OCI-LY3 (cell line): ENCODE measurements around the gene STIM1.
A peak's percentile ranks its signal among the peaks of the same experiment; 100 is the strongest.

Experiments
- H2AFZ ChIP-seq: fragments of 200-600, 300-600 bp; shearing (Covaris generic); 2 replicates; pipeline ENCODE4 v1.6.0; 2014; ENCODE audit warnings: antibody characterized with exemption, low read depth, low read length
- H3K27ac ChIP-seq: fragments of 200-600, 300-600 bp; sonication (generic); 2 replicates; pipeline ENCODE4 v1.5.1; 2014; ENCODE audit warnings: mild to moderate bottlenecking, low read length, moderate library complexity, mixed read lengths
- H3K27me3 ChIP-seq: fragments of 200-600, 300-600 bp; sonication (generic); 2 replicates; pipeline ENCODE4 v1.6.1; 2014; ENCODE audit warnings: low read depth, low read length, mixed read lengths
- H3K36me3 ChIP-seq: fragments of 200-600, 300-600 bp; sonication (generic); replicated peaks from 2 replicates; pipeline ENCODE3; 2014; ENCODE audit warnings: low read depth, low read length, mixed read lengths
- H3K4me1 ChIP-seq: fragments of 300-600, 200-600 bp; sonication (generic); 2 replicates; pipeline ENCODE4 v1.6.1; 2014; ENCODE audit warnings: low read length, mixed read lengths
- H3K4me2 ChIP-seq: fragments of 200-600, 300-600 bp; sonication (generic); 2 replicates; pipeline ENCODE4 v1.6.1; 2014; ENCODE audit warnings: low read length, mixed read lengths
- H3K4me3 ChIP-seq: fragments of 300-600, 200-600 bp; sonication (generic); 2 replicates; pipeline ENCODE4 v1.5.1; 2014; ENCODE audit warnings: antibody characterized with exemption, mild to moderate bottlenecking, low read length, moderate library complexity
- H3K79me2 ChIP-seq: fragments of 300-600, 200-600 bp; shearing (Covaris generic); 2 replicates; pipeline ENCODE4 v1.6.1; 2014; ENCODE audit warnings: mild to moderate bottlenecking, low read length, mixed read lengths
- H3K9ac ChIP-seq: fragments of 300-600, 200-600 bp; shearing (Covaris generic); 2 replicates; pipeline ENCODE4 v1.6.0; 2014; ENCODE audit warnings: mild to moderate bottlenecking, low read length, moderate library complexity
- H3K9me3 ChIP-seq: fragments of 200-600, 300-600 bp; shearing (Covaris generic); 2 replicates; pipeline ENCODE4 v1.6.1; 2014; ENCODE audit warnings: low read length, mixed read lengths; ENCODE audit not compliant: insufficient read depth
- H4K20me1 ChIP-seq: fragments of 200-600, 300-600 bp; sonication (generic); 2 replicates; pipeline ENCODE4 v1.6.1; 2016; ENCODE audit warnings: low read length, mixed read lengths; ENCODE audit not compliant: insufficient read depth
- EZH2phosphoT487 ChIP-seq: fragments of 200-600 bp; shearing (Covaris generic); IDR thresholded peaks from 2 replicates; pipeline ENCODE4 v1.6.1; 2018; ENCODE audit warnings: antibody characterized with exemption, mixed run types, low read depth
- TF ChIP-seq, protein P1 (sequence below): fragments of 200-600, 300-600 bp; sonication (generic); IDR thresholded peaks from 2 replicates; pipeline ENCODE4 v1.5.1; 2014; ENCODE audit warnings: antibody characterized with exemption, low read length, low read depth

The STIM1 gene

DNA sequence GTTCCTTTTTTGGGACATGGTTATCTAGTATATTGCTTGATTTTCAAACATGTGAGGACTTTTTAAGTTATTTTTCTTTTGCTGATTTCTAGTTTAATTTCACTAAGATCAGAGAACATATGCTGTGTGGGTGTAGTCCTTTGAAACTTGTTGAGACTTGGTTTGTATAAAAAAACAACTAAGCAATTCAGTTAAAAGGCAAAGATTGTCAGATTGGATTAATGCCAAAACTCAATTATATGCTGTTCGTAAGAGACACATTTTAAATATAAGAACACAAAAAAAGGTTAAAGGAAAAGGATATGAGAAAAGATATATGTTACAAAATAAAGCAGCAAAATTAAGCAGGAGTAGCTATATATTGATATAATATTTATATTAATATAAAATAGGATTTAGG is 221.3 kb downstream of the STIM1 start:
- Histone ChIP-seq H3K79me2 (no peaks in the 10 kb centered on the region), H3K9ac (no peak overlapping the region), H3K4me1 (0 out of 2 replicates have a peak, but pooled peaks cover 3% of the 10 kb centered on the region), H3K27me3 (no peaks in the 10 kb centered on the region), H3K4me3 (no peak overlapping the region), H3K36me3 (no peaks in the 10 kb centered on the region), H2AFZ (no peak overlapping the region), H4K20me1 (no peaks in the 10 kb centered on the region), H3K9me3 (no peaks in the 10 kb centered on the region), H3K27ac (no peak overlapping the region), H3K4me2 (no peak overlapping the region)
- TF ChIP-seq EZH2phosphoT487, result no peak
- TF ChIP-seq, protein P1, sequence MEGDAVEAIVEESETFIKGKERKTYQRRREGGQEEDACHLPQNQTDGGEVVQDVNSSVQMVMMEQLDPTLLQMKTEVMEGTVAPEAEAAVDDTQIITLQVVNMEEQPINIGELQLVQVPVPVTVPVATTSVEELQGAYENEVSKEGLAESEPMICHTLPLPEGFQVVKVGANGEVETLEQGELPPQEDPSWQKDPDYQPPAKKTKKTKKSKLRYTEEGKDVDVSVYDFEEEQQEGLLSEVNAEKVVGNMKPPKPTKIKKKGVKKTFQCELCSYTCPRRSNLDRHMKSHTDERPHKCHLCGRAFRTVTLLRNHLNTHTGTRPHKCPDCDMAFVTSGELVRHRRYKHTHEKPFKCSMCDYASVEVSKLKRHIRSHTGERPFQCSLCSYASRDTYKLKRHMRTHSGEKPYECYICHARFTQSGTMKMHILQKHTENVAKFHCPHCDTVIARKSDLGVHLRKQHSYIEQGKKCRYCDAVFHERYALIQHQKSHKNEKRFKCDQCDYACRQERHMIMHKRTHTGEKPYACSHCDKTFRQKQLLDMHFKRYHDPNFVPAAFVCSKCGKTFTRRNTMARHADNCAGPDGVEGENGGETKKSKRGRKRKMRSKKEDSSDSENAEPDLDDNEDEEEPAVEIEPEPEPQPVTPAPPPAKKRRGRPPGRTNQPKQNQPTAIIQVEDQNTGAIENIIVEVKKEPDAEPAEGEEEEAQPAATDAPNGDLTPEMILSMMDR, result no peak

DNA sequence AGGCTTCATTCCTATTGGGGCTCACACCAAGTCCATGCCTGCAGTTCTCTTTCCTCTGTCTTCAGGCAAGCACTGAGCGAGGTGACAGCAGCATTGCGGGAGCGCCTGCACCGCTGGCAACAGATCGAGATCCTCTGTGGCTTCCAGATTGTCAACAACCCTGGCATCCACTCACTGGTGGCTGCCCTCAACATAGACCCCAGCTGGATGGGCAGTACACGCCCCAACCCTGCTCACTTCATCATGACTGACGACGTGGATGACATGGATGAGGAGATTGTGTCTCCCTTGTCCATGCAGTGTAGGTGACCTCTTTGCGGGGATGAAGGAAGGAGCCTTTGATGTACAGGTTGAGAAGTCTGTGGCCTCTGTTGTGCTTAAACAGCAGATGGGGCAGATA is 227.7 kb downstream of the STIM1 start:
- no peaks in the 10 kb centered on the region for H3K9me3 ChIP-seq
- no peak overlapping the region for H3K27ac ChIP-seq
- peaks cover 9% of the 10 kb centered on the region for H3K4me1 ChIP-seq
- no peak overlapping the region for H3K9ac ChIP-seq
- no peak overlapping the region for H2AFZ ChIP-seq
- TF ChIP-seq, protein P1, result no peak
- no peak for TF ChIP-seq EZH2phosphoT487
- no peak overlapping the region for H3K4me2 ChIP-seq
- H3K79me2 ChIP-seq, result no peaks in the 10 kb centered on the region
- no peaks in the 10 kb centered on the region for H3K27me3 ChIP-seq
- H3K36me3 ChIP-seq, result peaks cover 8% of the 10 kb centered on the region
- H3K4me3 ChIP-seq, result no peak overlapping the region
- peaks cover 2% of the 10 kb centered on the region; the same call in 1 of the 2 replicates for H4K20me1 ChIP-seq

DNA sequence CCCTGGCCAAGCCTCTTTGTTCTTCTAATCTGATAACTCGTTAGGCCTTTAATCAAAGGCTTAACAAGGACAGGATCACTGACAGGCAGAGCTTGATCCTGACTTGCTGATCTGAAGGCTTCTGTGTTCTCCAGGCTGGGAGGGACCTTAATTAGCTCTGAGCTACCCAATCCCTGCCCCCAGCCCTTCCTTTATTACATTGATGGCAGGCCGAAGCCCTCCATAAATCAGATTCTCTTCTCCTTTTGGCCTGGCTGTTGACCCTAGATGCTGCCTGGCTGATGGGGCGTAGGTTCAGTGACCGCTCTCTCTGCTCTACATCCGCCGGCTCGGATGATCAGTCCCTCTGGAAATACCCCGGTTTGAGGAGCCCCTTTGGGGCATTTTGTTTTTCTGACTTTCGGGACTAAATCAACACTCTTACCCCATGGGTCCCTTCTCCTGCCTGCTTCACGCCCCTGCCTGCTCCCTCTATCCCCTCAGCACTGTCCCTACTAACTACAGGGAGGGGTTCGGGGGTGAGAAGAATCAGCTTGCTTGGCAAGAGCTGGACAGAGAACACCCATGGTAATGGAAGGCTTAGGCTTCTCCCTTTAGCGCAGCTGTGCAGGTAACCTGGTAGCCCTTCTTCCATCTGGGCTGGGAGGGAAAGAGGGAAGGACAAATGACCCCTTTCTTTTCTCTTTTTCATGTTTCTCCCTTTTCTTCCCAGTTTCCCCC is 229.1 kb downstream of the STIM1 start:
- TF ChIP-seq, protein P1, result no peak
- TF ChIP-seq EZH2phosphoT487, result no peak
- Histone ChIP-seq H3K9ac (no peak overlapping the region), H3K4me1 (peaks cover 9% of the 10 kb centered on the region), H3K4me2 (no peak overlapping the region), H4K20me1 (peaks cover 2% of the 10 kb centered on the region; the same call in 1 of the 2 replicates), H3K27me3 (no peaks in the 10 kb centered on the region), H3K27ac (no peak overlapping the region), H3K79me2 (no peaks in the 10 kb centered on the region), H3K36me3 (peaks cover 8% of the 10 kb centered on the region), H2AFZ (no peak overlapping the region), H3K4me3 (no peak overlapping the region), H3K9me3 (no peaks in the 10 kb centered on the region)

DNA sequence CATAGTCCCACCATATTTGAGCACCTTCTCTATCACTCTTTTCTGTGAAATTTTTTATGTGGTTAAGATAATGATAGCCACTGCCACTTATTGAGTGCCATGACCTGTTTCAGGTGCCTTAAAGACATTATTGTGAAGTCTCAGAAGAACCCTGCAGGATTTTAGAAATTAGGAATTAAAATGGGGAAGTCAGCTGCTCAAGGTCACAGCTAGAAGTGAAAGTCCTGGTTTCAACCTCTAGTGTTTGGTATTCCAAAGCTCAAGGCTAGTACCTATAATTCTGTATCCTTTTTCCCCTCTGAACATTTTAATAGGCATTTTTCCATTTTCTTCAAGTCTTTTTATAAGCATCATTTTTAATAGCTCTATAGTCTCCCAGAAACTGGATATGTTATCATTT is 230.1 kb downstream of the STIM1 start:
- Histone ChIP-seq H4K20me1 (peaks cover 2% of the 10 kb centered on the region; the same call in 1 of the 2 replicates), H3K79me2 (no peaks in the 10 kb centered on the region), H2AFZ (no peak overlapping the region), H3K9ac (no peak overlapping the region), H3K4me1 (peaks cover 9% of the 10 kb centered on the region), H3K27me3 (no peaks in the 10 kb centered on the region), H3K4me3 (no peak overlapping the region), H3K4me2 (peak overlapping the region; percentile 12; the same call in 1 of the 2 replicates), H3K27ac (no peak overlapping the region), H3K36me3 (peaks cover 8% of the 10 kb centered on the region), H3K9me3 (no peaks in the 10 kb centered on the region)
- TF ChIP-seq, protein P1, result no peak
- no peak for TF ChIP-seq EZH2phosphoT487
